Panc1 (cell line): Measurements from ENCODE around the gene CHST8.

Source experiments
- SIN3A ChIP-seq: IDR thresholded peaks from 2 replicates; pipeline ENCODE4 v1.6.1; 2012; ENCODE audit warnings: low read depth, mild to moderate bottlenecking, low read length, moderate library complexity, borderline replicate concordance; ENCODE audit not compliant: insufficient read depth
- TF ChIP-seq, protein P1 (sequence below): fragments of 450-650 bp; IDR thresholded peaks from 2 replicates; pipeline ENCODE4 v1.5.1; 2017; ENCODE audit warnings: mild to moderate bottlenecking

DNA sequence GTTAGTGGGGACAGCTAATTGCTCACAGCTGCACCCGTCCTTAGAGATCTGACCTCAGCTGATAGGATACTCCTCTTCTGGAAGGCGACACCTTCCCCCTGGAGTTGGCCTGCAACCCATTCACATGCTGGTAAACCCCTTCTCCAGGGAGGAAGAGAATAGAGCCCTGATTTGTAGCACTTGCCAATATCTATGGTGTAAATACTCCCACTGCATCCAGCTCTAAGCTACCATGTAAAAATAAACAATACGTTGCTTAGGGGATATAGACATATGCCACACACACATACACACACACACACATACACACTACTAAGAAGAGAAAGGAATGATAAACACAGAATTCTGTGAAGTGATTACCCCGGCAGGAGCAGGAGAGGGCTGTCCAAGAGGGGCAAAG lies 125.5 kb downstream of the CHST8 start:
- TF ChIP-seq SIN3A, result no peak
- TF ChIP-seq, protein P1, sequence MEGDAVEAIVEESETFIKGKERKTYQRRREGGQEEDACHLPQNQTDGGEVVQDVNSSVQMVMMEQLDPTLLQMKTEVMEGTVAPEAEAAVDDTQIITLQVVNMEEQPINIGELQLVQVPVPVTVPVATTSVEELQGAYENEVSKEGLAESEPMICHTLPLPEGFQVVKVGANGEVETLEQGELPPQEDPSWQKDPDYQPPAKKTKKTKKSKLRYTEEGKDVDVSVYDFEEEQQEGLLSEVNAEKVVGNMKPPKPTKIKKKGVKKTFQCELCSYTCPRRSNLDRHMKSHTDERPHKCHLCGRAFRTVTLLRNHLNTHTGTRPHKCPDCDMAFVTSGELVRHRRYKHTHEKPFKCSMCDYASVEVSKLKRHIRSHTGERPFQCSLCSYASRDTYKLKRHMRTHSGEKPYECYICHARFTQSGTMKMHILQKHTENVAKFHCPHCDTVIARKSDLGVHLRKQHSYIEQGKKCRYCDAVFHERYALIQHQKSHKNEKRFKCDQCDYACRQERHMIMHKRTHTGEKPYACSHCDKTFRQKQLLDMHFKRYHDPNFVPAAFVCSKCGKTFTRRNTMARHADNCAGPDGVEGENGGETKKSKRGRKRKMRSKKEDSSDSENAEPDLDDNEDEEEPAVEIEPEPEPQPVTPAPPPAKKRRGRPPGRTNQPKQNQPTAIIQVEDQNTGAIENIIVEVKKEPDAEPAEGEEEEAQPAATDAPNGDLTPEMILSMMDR, result no peak
